ENCODE measurements around the gene APCS. TPM values are rescaled to one million over a fixed set of nuclear protein-coding genes. Genes with fewer than 3 reads are reported as not detected.

Gene APCS
- total and polyA plus RNA-seq, 2 donors (not counting 3 experiments of a cell fraction or from before 2014, with no cell fraction given): not detected

DNA sequence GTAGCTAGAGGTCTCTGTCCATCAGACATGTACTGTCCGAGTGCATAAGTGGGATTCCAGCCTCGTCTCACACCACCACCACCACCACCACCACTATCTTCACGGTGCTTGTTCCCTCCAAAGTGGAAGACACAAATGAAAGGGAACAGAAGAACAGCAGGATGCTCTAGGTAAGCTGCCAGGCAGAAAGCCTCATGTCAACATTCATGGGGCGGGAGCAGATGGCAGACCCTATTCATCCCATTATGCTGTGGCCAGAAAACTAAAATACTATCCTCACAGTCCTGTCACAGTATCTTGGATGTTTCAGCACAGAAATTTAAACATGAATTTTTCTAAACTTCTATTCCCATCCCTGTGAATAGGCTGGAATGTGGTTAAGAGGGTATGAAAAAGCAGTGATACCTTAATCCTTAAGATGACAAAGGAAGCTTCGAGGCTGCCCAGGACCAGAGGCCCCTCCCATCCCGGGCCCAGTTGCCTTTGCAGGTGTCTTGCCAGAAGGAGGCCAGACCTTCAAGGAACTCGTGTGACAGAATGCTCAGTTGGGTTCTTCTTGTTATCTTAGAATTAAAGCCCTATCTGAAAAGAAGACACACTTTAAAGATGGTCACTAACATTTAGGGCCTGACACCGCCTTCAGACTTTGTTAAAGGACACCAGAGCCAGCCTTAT, 24.7 kb downstream of the APCS start:
- dilution Hi-C loops (cut with MboI; ENCODE audit: extremely low pct_ligation_motif_present, low sequenced_read_pairs): no loop called here
- intact Hi-C loops (cut with micrococcal nuclease): no loop called here
- no peak for FAIRE-seq
- ChIA-PET CTCF (no interaction called here), POLR2A (no interaction called here)
- no peaks in the 10 kb centered on the region for H3K36me3 ChIP-seq (ENCODE audit: control insufficient read depth in 2 of 2, extremely low read depth in 1 of 2, insufficient read depth in 2 of 2, low read length in 2 of 2)
- H3K9me3 ChIP-seq (replicated peaks; ENCODE audit: control insufficient read depth, insufficient read depth, low read length): no peaks in the 10 kb centered on the region
- no peaks in the 10 kb centered on the region for H4K20me1 ChIP-seq (replicated peaks; ENCODE audit: control insufficient read depth, extremely low read depth, insufficient read depth, low read length)
- H3K9me1 ChIP-seq (replicated peaks; ENCODE audit: control insufficient read depth, extremely low read depth, insufficient read depth, low read length): no peaks in the 10 kb centered on the region
- DNase-seq (ENCODE audit: low read depth, low spot score): no peak
- no peak overlapping the region for H3K4me3 ChIP-seq (replicated peaks in 1 of 3; ENCODE audit: insufficient read depth in 1 of 3, low read depth in 1 of 3, low read length in 3 of 3)
- no peak overlapping the region for H3K27ac ChIP-seq (ENCODE audit: insufficient read depth, low read depth, low read length)
- H3K4me1 ChIP-seq (ENCODE audit: control insufficient read depth, extremely low read depth, insufficient read depth, low read length): no peaks in the 10 kb centered on the region
- no peak overlapping the region for H2AFZ ChIP-seq (ENCODE audit: low read depth, low read length)
- H3K27me3 ChIP-seq (ENCODE audit: control insufficient read depth in 2 of 2, insufficient read depth in 2 of 2, low read length in 2 of 2): no peaks in the 10 kb centered on the region
- TF ChIP-seq MYC (IDR thresholded peaks at IDR 0.05; ENCODE audit: low read depth, low read length): no peak
- no peak for TF ChIP-seq EZH2 (IDR thresholded peaks at IDR 0.05; ENCODE audit: borderline replicate concordance, low read depth, low read length, severe bottlenecking)
- TF ChIP-seq FOS (IDR thresholded peaks at IDR 0.05; ENCODE audit: borderline replicate concordance, insufficient read depth, low read length): no peak
- TF ChIP-seq POLR2AphosphoS5 (IDR thresholded peaks at IDR 0.05; ENCODE audit: insufficient read depth, low read depth, low read length): no peak
- no peak for TF ChIP-seq GATA2 (IDR thresholded peaks at IDR 0.05; ENCODE audit: insufficient read depth, insufficient read length, low read depth, low read length)
- TF ChIP-seq, protein P1, sequence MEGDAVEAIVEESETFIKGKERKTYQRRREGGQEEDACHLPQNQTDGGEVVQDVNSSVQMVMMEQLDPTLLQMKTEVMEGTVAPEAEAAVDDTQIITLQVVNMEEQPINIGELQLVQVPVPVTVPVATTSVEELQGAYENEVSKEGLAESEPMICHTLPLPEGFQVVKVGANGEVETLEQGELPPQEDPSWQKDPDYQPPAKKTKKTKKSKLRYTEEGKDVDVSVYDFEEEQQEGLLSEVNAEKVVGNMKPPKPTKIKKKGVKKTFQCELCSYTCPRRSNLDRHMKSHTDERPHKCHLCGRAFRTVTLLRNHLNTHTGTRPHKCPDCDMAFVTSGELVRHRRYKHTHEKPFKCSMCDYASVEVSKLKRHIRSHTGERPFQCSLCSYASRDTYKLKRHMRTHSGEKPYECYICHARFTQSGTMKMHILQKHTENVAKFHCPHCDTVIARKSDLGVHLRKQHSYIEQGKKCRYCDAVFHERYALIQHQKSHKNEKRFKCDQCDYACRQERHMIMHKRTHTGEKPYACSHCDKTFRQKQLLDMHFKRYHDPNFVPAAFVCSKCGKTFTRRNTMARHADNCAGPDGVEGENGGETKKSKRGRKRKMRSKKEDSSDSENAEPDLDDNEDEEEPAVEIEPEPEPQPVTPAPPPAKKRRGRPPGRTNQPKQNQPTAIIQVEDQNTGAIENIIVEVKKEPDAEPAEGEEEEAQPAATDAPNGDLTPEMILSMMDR (IDR thresholded peaks at IDR 0.05; ENCODE audit: extremely low read depth in 1 of 2, insufficient read depth in 1 of 2, low read depth in 1 of 2, low read length in 2 of 2): no peak
- TF ChIP-seq, protein P2, sequence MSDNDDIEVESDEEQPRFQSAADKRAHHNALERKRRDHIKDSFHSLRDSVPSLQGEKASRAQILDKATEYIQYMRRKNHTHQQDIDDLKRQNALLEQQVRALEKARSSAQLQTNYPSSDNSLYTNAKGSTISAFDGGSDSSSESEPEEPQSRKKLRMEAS (IDR thresholded peaks at IDR 0.05; ENCODE audit: insufficient read depth, insufficient read length): no peak
- no peak for TF ChIP-seq JUN (IDR thresholded peaks at IDR 0.05; ENCODE audit: borderline replicate concordance, insufficient read depth, insufficient read length, low read depth)
- TF ChIP-seq POLR2A (IDR thresholded peaks at IDR 0.05; ENCODE audit: low read depth, low read length): no peak
- BruUV-seq (replicated peaks): no TSS peak
- no peak overlapping the region for H3K9ac ChIP-seq (replicated peaks; ENCODE audit: extremely low read depth, insufficient read depth, low read length)
- H3K79me2 ChIP-seq (ENCODE audit: control insufficient read depth, insufficient read depth, low read length): no peaks in the 10 kb centered on the region
- no peak overlapping the region for H3K4me2 ChIP-seq (ENCODE audit: insufficient read depth, low read length)

Data from endothelial cell of umbilical vein (primary cell).